Naive thymus-derived CD4-positive, alpha-beta T cell (primary cell): ENCODE results near the gene RPS6KB1. TPM values are rescaled to one million over a fixed set of nuclear protein-coding genes. Genes with fewer than 3 reads are reported as not detected.
"Not testable (repeated sequence)": the region's sequence is repeated elsewhere in the genome, so short reads cannot be mapped to it uniquely, and the experiment has no call there.

ENCODE experiments used
- ATAC-seq: fragments of 150-1000 bp; cut with Tn5 transposase; 2 replicates; pipeline ENCODE4 v1.10.0; 2021; ENCODE audit warnings: mild to moderate bottlenecking, moderate library complexity
- CTCF ChIA-PET: fragments of 350-600 bp; sonication (Branson Sonifier 250); formaldehyde crosslinking; loops from one replicate; lab custom pipeline; 2021; ENCODE audit warnings: antibody characterized with exemption; lab: Charles Lee
- POLR2A ChIA-PET: fragments of 350-600 bp; sonication (Branson Sonifier 250); formaldehyde crosslinking; loops from one replicate; lab custom pipeline; 2021; ENCODE audit warnings: antibody characterized with exemption, inconsistent platforms; lab: Charles Lee
- DNase-seq, 9 donors: peaks; one replicate each; pipeline versions ENCODE4 v3.0.0 to v3.0.0-alpha.2; 2020 to 2022; ENCODE audit warnings: mixed read lengths in 1 of 9
- H3K27ac ChIP-seq: one replicate; pipeline ENCODE4 v1.7.0; 2013; ENCODE audit warnings: mild to moderate bottlenecking, low read depth, low read length, moderate library complexity
- H3K27me3 ChIP-seq, 2 donors: one replicate each; pipeline ENCODE4 v1.7.0; 2013; ENCODE audit warnings: low read length in 2 of 2, mild to moderate bottlenecking in 2 of 2, moderate library complexity in 2 of 2; ENCODE audit not compliant: control insufficient read depth in 2 of 2, insufficient read depth in 2 of 2
- H3K36me3 ChIP-seq, 3 experiments: 1 replicate in 2 of 3; 2 replicates in 1 of 3; pipeline ENCODE4 v1.7.0; 2013; ENCODE audit warnings: low read length in 3 of 3, mild to moderate bottlenecking in 3 of 3, moderate library complexity in 1 of 3; ENCODE audit not compliant: insufficient read depth in 3 of 3, control insufficient read depth in 2 of 3
- H3K4me1 ChIP-seq, 2 donors: one replicate each; pipeline ENCODE4 v1.7.0; 2013; ENCODE audit warnings: low read length in 2 of 2, mild to moderate bottlenecking in 2 of 2, moderate library complexity in 1 of 2; ENCODE audit not compliant: control insufficient read depth in 2 of 2, insufficient read depth in 2 of 2
- H3K4me3 ChIP-seq: 2 replicates; pipeline ENCODE4 v1.7.0; 2013; ENCODE audit warnings: mild to moderate bottlenecking, low read length
- H3K9me3 ChIP-seq, 3 experiments: 1 replicate in 2 of 3; 2 replicates in 1 of 3; pipeline ENCODE4 v1.7.0; 2013; ENCODE audit warnings: low read length in 3 of 3; ENCODE audit not compliant: control insufficient read depth in 2 of 3
- H3K27ac Mint-ChIP-seq, 9 donors: one replicate each; pipeline ENCODE4 v1.8.0; 2020 to 2022; ENCODE audit warnings: mixed read lengths in 9 of 9, mild to moderate bottlenecking in 8 of 9, moderate library complexity in 5 of 9, inconsistent platforms in 2 of 9
- H3K27me3 Mint-ChIP-seq, 5 donors: one replicate each; pipeline ENCODE4 v1.8.0; 2021 to 2022; ENCODE audit warnings: mixed read lengths in 5 of 5, mild to moderate bottlenecking in 1 of 5
- H3K36me3 Mint-ChIP-seq, 5 donors: one replicate each; pipeline ENCODE4 v1.8.0; 2020 to 2022; ENCODE audit warnings: mixed read lengths in 5 of 5, mild to moderate bottlenecking in 3 of 5, inconsistent platforms in 1 of 5
- H3K4me1 Mint-ChIP-seq, 7 donors: one replicate each; pipeline ENCODE4 v1.8.0; 2020 to 2022; ENCODE audit warnings: mixed read lengths in 7 of 7, mild to moderate bottlenecking in 3 of 7, inconsistent platforms in 1 of 7
- H3K4me3 Mint-ChIP-seq, 10 donors: one replicate each; pipeline ENCODE4 v1.8.0; 2020 to 2022; ENCODE audit warnings: mild to moderate bottlenecking in 10 of 10, mixed read lengths in 10 of 10, moderate library complexity in 6 of 10, inconsistent platforms in 2 of 10
- H3K9me3 Mint-ChIP-seq, 11 donors: one replicate each; pipeline ENCODE4 v1.8.0; 2020 to 2022; ENCODE audit warnings: mixed read lengths in 11 of 11, mild to moderate bottlenecking in 4 of 11, inconsistent platforms in 1 of 11, moderate library complexity in 1 of 11
- intact Hi-C, 2 donors: fragments of 100-400 bp; cut with micrococcal nuclease; formaldehyde crosslinking; loops; one replicate each; pipeline ENCODE4 v1.15.1; 2023
- polyA plus RNA-seq, 2 donors: library from polyadenylated mRNA; unstranded; fragments of 300-500 nt; fragmentation: Illumina TruSeq; gene quantifications; one replicate each; pipeline ENCODE4 v1.2.3, GENCODE V29; 2021
- total RNA-seq, 6 experiments: library from RNA in 5 of 6; stranded (reverse) in 5 of 6; gene quantifications; 1 replicate in 5 of 6; 2 replicates in 1 of 6; pipeline ENCODE4 v1.2.3 and lab custom pipeline; 2021 to 2026

RPS6KB1 gene
- total and polyA plus RNA-seq, 7 experiments from 2014 or later: 27.3 to 107 (median 63.4) TPM

- Histone ChIP-seq H3K4me3 (no peak overlapping the region), H3K27ac (no peak overlapping the region), H3K36me3 (peaks cover 0 to 55% (median 18%) of the 10 kb centered on the region in 3 experiments), H3K27me3 (no peaks in the 10 kb centered on the region), H3K9me3 (no peaks in the 10 kb centered on the region), H3K4me1 (no peaks in the 10 kb centered on the region)
- ChIA-PET CTCF (interaction anchor here (0.5 kb wide), 1 partner anchor 51 kb away, joined by 3 read pairs; no protein-coding TSS in a partner anchor), POLR2A (interaction anchor here (0.6 to 0.7 kb wide), 2 partner anchors 37 to 101 kb away, joined by 3 to 6 read pairs; no protein-coding TSS in a partner anchor)
- intact Hi-C loops: no loop called here
- Mint-ChIP-seq H3K27me3 (no peaks in the 10 kb centered on the region), H3K4me1 (peaks cover 0 to 9% (median 2%) of the 10 kb centered on the region in 7 donors), H3K36me3 (peaks cover 0 to 26% (median 12%) of the 10 kb centered on the region in 5 donors), H3K27ac (peak overlapping the region in 1 of 9 donors; percentile 52), H3K9me3 (no peaks in the 10 kb centered on the region), H3K4me3 (no peak overlapping the region)
- ATAC-seq (no peak), DNase-seq (no peak)
These were observed 29.3 kb upstream of the RPS6KB1 start for GRCh38 chr17:59863616-59864015.

GRCh38 chr17:59869941-59870218 is 23.0 kb upstream of the RPS6KB1 start:
- ChIA-PET CTCF (no interaction called here), POLR2A (no interaction called here)
- Mint-ChIP-seq H3K36me3 (peaks cover 0 to 28% (median 17%) of the 10 kb centered on the region in 5 donors), H3K9me3 (no peaks in the 10 kb centered on the region), H3K4me1 (peaks cover 0 to 5% (median 0%) of the 10 kb centered on the region in 7 donors), H3K4me3 (no peak overlapping the region), H3K27ac (peak overlapping the region in 2 of 9 donors; percentile 12 to 40), H3K27me3 (no peaks in the 10 kb centered on the region)
- ATAC-seq (no peak), DNase-seq (no peak)
- Histone ChIP-seq H3K27ac (no peak overlapping the region), H3K9me3 (no peaks in the 10 kb centered on the region), H3K36me3 (peaks cover 4 to 38% (median 16%) of the 10 kb centered on the region in 3 experiments), H3K4me1 (no peaks in the 10 kb centered on the region), H3K4me3 (no peak overlapping the region), H3K27me3 (no peaks in the 10 kb centered on the region)
- intact Hi-C loops: no loop called here

GRCh38 chr17:59870482-59870881 is 22.4 kb upstream of the RPS6KB1 start:
- intact Hi-C loops: no loop called here
- ATAC-seq (no peak), DNase-seq (no peak)
- no peak overlapping the region for H3K27ac ChIP-seq
- peaks cover 4 to 38% (median 16%) of the 10 kb centered on the region in 3 experiments for H3K36me3 ChIP-seq
- H3K9me3 ChIP-seq: no peaks in the 10 kb centered on the region
- Mint-ChIP-seq H3K27me3 (no peaks in the 10 kb centered on the region), H3K36me3 (peaks cover 0 to 26% (median 17%) of the 10 kb centered on the region in 5 donors), H3K4me3 (no peak overlapping the region), H3K27ac (peak overlapping the region in 4 of 9 donors; percentile 0 to 68 (median 52)), H3K9me3 (no peaks in the 10 kb centered on the region), H3K4me1 (peaks cover 0 to 4% (median 0%) of the 10 kb centered on the region in 7 donors)
- no peak overlapping the region for H3K4me3 ChIP-seq
- H3K4me1 ChIP-seq: no peaks in the 10 kb centered on the region
- ChIA-PET CTCF (no interaction called here), POLR2A (no interaction called here)
- no peaks in the 10 kb centered on the region for H3K27me3 ChIP-seq

GRCh38 chr17:59872351-59872750 is 20.6 kb upstream of the RPS6KB1 start:
- POLR2A ChIA-PET: no interaction called here

GRCh38 chr17:59873414-59873813 is 19.5 kb upstream of the RPS6KB1 start:
- H3K4me1 Mint-ChIP-seq, CTCF ChIA-PET, intact Hi-C loops, H3K4me3 ChIP-seq, H3K27ac Mint-ChIP-seq, H3K27ac ChIP-seq, POLR2A ChIA-PET, H3K27me3 Mint-ChIP-seq, DNase-seq, H3K4me3 Mint-ChIP-seq, H3K27me3 ChIP-seq, ATAC-seq, H3K9me3 ChIP-seq, H3K4me1 ChIP-seq, H3K9me3 Mint-ChIP-seq: not testable (repeated sequence)
- peaks cover 0 to 34% (median 16%) of the 10 kb centered on the region in 5 donors for H3K36me3 Mint-ChIP-seq
- H3K36me3 ChIP-seq: peaks cover 4 to 57% (median 10%) of the 10 kb centered on the region in 3 experiments

More at GRCh38 chr17:59872351-59872750, 20.6 kb upstream of the RPS6KB1 start:
- no peaks in the 10 kb centered on the region for H3K9me3 ChIP-seq
- CTCF ChIA-PET: no interaction called here
- no peak overlapping the region for H3K27ac ChIP-seq
- Mint-ChIP-seq H3K4me1 (peaks cover 0 to 4% (median 0%) of the 10 kb centered on the region in 7 donors), H3K27me3 (no peaks in the 10 kb centered on the region), H3K4me3 (no peak overlapping the region), H3K9me3 (no peaks in the 10 kb centered on the region), H3K36me3 (peaks cover 0 to 29% (median 16%) of the 10 kb centered on the region in 5 donors), H3K27ac (peak overlapping the region in 4 of 9 donors; percentile 6 to 77 (median 44))
- H3K4me3 ChIP-seq: no peak overlapping the region
- ATAC-seq (no peak), DNase-seq (no peak)
- intact Hi-C loops: no loop called here
- H3K36me3 ChIP-seq: peaks cover 4 to 51% (median 12%) of the 10 kb centered on the region in 3 experiments
- H3K27me3 ChIP-seq: no peaks in the 10 kb centered on the region
- H3K4me1 ChIP-seq: no peaks in the 10 kb centered on the region

GRCh38 chr17:59874376-59874775 is 18.5 kb upstream of the RPS6KB1 start:
- no peaks in the 10 kb centered on the region for H3K27me3 Mint-ChIP-seq
- Histone ChIP-seq H3K27ac (no peak overlapping the region), H3K4me3 (no peak overlapping the region), H3K27me3 (no peaks in the 10 kb centered on the region), H3K36me3 (peaks cover 4 to 63% (median 10%) of the 10 kb centered on the region in 3 experiments), H3K4me1 (no peaks in the 10 kb centered on the region), H3K9me3 (no peaks in the 10 kb centered on the region)
- H3K9me3 Mint-ChIP-seq: no peaks in the 10 kb centered on the region
- H3K27ac Mint-ChIP-seq: peak overlapping the region in 2 of 9 donors; percentile 22 to 52
- POLR2A ChIA-PET: no interaction called here
- ATAC-seq: no peak
- CTCF ChIA-PET: interaction anchor here (0.6 kb wide), 1 partner anchor 189 kb away, joined by 4 read pairs; no protein-coding TSS in a partner anchor
- intact Hi-C loops: no loop called here
- no peak overlapping the region for H3K4me3 Mint-ChIP-seq
- DNase-seq: no peak
- H3K36me3 Mint-ChIP-seq: peaks cover 0 to 34% (median 14%) of the 10 kb centered on the region in 5 donors
- H3K4me1 Mint-ChIP-seq: peaks cover 0 to 4% (median 0%) of the 10 kb centered on the region in 7 donors

- intact Hi-C loops: no loop called here
- Mint-ChIP-seq H3K4me1 (peaks cover 0 to 5% (median 0%) of the 10 kb centered on the region in 7 donors), H3K4me3 (no peak overlapping the region), H3K9me3 (no peaks in the 10 kb centered on the region), H3K27ac (no peak overlapping the region), H3K36me3 (peaks cover 0 to 35% (median 16%) of the 10 kb centered on the region in 5 donors), H3K27me3 (no peaks in the 10 kb centered on the region)
- Histone ChIP-seq H3K27me3 (no peaks in the 10 kb centered on the region), H3K4me3 (no peak overlapping the region), H3K4me1 (no peaks in the 10 kb centered on the region), H3K9me3 (no peaks in the 10 kb centered on the region), H3K36me3 (peaks cover 4 to 61% (median 9%) of the 10 kb centered on the region in 3 experiments), H3K27ac (no peak overlapping the region)
- DNase-seq: no peak
- ChIA-PET POLR2A (interaction anchor here (0.7 kb wide), 1 partner anchor 17 kb away, joined by 3 read pairs; no protein-coding TSS in a partner anchor), CTCF (interaction anchor here (0.7 kb wide), 1 partner anchor 1388 kb away, joined by 4 read pairs; the partner anchor contains the start of gene HSF5)
- no peak for ATAC-seq
These were observed 16.8 kb upstream of the RPS6KB1 start for GRCh38 chr17:59876107-59876506.
